ENCODE measurements around the gene BTLA. TPM values are rescaled to one million over a fixed set of nuclear protein-coding genes. Genes with fewer than 3 reads are reported as not detected.
A peak's percentile ranks its signal among the peaks of the same experiment; 100 is the strongest.
"Not testable (repeated sequence)": the region's sequence is repeated elsewhere in the genome, so short reads cannot be mapped to it uniquely, and the experiment has no call there.

The BTLA gene
- total RNA-seq, 2 experiments from 2014 or later: 21.0 to 21.7 TPM

GRCh38 chr3:112512320-112512719 lies 13.0 kb upstream of the BTLA start:
- CTCF ChIA-PET: interaction anchor here (1.1 to 2.0 kb wide), 3 partner anchors 9 to 188 kb away, joined by 3 to 6 read pairs (median 4); no protein-coding TSS in a partner anchor
- Mint-ChIP-seq H3K27ac (no peak overlapping the region), H3K4me1 (peaks cover 15% of the 10 kb centered on the region), H3K9me3 (ENCODE audit: low read depth) (peaks cover 6% of the 10 kb centered on the region), H3K27me3 (no peaks in the 10 kb centered on the region), H3K4me3 (no peak overlapping the region), H3K36me3 (ENCODE audit: low read depth) (peaks cover 2% of the 10 kb centered on the region)
- no peak for ATAC-seq
- intact Hi-C loops (cut with DNase I, micrococcal nuclease): loop anchor here in 1 of 2 experiments (10.0 kb wide), 1 partner anchor 48 kb away; no protein-coding TSS in a partner anchor
- POLR2A ChIA-PET: no interaction called here
- DNase-seq: no peak

- no peak for ATAC-seq
- Mint-ChIP-seq H3K27ac (no peak overlapping the region), H3K27me3 (no peaks in the 10 kb centered on the region), H3K36me3 (ENCODE audit: low read depth) (peaks cover 2% of the 10 kb centered on the region), H3K4me1 (peaks cover 29% of the 10 kb centered on the region), H3K9me3 (ENCODE audit: low read depth) (peaks cover 6% of the 10 kb centered on the region), H3K4me3 (no peak overlapping the region)
- ChIA-PET POLR2A (no interaction called here), CTCF (interaction anchor here (0.8 to 1.6 kb wide), 2 partner anchors 10 to 175 kb away, joined by 3 to 4 read pairs; partner anchors contain the start of genes BTLA and CD200)
- no peak for DNase-seq
- intact Hi-C loops (cut with DNase I, micrococcal nuclease): no loop called here
Observed at GRCh38 chr3:112508860-112509259, 9.6 kb upstream of the BTLA start.

- Mint-ChIP-seq H3K27me3 (no peaks in the 10 kb centered on the region), H3K4me1 (peaks cover 35% of the 10 kb centered on the region), H3K9me3 (ENCODE audit: low read depth) (peaks cover 6% of the 10 kb centered on the region), H3K4me3 (no peak overlapping the region), H3K27ac (peak overlapping the region; percentile 12), H3K36me3 (ENCODE audit: low read depth) (peaks cover 2% of the 10 kb centered on the region)
- POLR2A ChIA-PET: no interaction called here
- ATAC-seq (no peak), DNase-seq (no peak)
- intact Hi-C loops (cut with DNase I, micrococcal nuclease): no loop called here
- CTCF ChIA-PET: interaction anchor here (0.8 to 1.6 kb wide), 2 partner anchors 9 to 175 kb away, joined by 3 to 4 read pairs; partner anchors contain the start of genes BTLA and CD200
Observed at GRCh38 chr3:112508261-112508660, 9.0 kb upstream of the BTLA start.

DNA sequence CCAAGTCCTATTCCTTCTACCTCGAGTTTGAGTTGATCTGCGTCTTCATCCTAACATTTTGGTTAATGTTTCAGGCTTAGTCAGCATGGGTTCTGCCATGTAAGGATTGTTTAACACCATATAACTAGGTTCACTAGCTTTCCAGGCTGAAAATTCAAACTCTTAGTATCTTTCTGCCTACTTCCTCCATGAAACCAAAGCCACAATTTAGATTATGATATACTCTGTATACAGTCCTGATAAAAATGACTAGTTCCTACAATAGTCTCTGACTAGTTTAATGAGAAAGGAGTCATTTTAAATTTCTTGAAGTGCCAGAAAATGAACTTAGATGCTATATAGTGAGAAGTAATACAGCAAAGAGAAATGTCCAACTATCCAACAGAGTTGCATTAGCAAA lies 6.6 kb upstream of the BTLA start:
- Mint-ChIP-seq H3K4me3 (no peak overlapping the region), H3K9me3 (ENCODE audit: low read depth) (no peaks in the 10 kb centered on the region), H3K4me1 (peaks cover 44% of the 10 kb centered on the region), H3K36me3 (ENCODE audit: low read depth) (no peaks in the 10 kb centered on the region), H3K27ac (no peak overlapping the region), H3K27me3 (no peaks in the 10 kb centered on the region)
- intact Hi-C loops (cut with DNase I, micrococcal nuclease): no loop called here
- ChIA-PET CTCF (interaction anchor here (0.7 to 2.2 kb wide), 3 partner anchors 8 to 167 kb away, joined by 3 to 6 read pairs (median 4); no protein-coding TSS in a partner anchor), POLR2A (no interaction called here)
- DNase-seq: no peak
- ATAC-seq: peak; percentile 59

DNA sequence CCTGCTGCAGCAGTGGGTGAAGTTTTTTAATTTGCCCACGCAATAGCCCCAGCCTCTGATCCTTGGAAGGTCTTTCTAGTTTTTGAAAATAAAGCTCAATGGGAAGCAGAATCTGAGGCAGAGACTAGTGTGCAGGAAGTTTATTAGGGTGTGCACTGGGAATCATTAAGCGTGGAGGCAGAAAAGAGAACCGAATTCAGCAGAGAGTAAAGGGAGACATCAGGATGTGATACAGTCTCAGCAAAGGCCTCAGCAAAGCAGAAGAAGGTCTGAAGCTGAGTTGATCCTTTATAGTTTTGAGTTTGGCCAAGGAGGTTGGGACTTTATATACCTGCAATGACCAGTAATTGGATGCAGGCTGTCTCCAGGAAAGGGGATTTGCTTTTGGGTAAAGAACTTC lies 4.9 kb upstream of the BTLA start:
- peaks cover 4% of the 10 kb centered on the region for H3K36me3 Mint-ChIP-seq (ENCODE audit: low read depth)
- ChIA-PET CTCF (interaction anchor here (0.6 to 1.4 kb wide), 6 partner anchors 9 to 392 kb away, joined by 3 to 6 read pairs (median 3); no protein-coding TSS in a partner anchor), POLR2A (no interaction called here)
- H3K27me3 Mint-ChIP-seq: no peaks in the 10 kb centered on the region
- H3K9me3 Mint-ChIP-seq (ENCODE audit: low read depth): no peaks in the 10 kb centered on the region
- H3K4me3 Mint-ChIP-seq: no peak overlapping the region
- peaks cover 60% of the 10 kb centered on the region for H3K4me1 Mint-ChIP-seq
- no peak overlapping the region for H3K27ac Mint-ChIP-seq
- intact Hi-C loops (cut with DNase I, micrococcal nuclease): no loop called here
- ATAC-seq (no peak), DNase-seq (no peak)

- H3K27ac Mint-ChIP-seq: no peak overlapping the region
Observed at GRCh38 chr3:112503304-112503972, 4.2 kb upstream of the BTLA start.

GRCh38 chr3:112500621-112501020 lies 1.3 kb upstream of the BTLA start:
- CTCF ChIA-PET: interaction anchor here (0.7 to 2.7 kb wide), 11 partner anchors 9 to 363 kb away, joined by 3 to 12 read pairs (median 5); partner anchors contain the start of genes CD200 and SLC9C1
- Mint-ChIP-seq H3K36me3 (ENCODE audit: low read depth) (peaks cover 24% of the 10 kb centered on the region), H3K27me3 (no peaks in the 10 kb centered on the region), H3K27ac (peak overlapping the region; percentile 100), H3K4me1 (peaks cover 47% of the 10 kb centered on the region), H3K9me3 (ENCODE audit: low read depth) (no peaks in the 10 kb centered on the region), H3K4me3 (no peak overlapping the region)
- DNase-seq (no peak), ATAC-seq (no peak)
- intact Hi-C loops (cut with DNase I, micrococcal nuclease): no loop called here
- POLR2A ChIA-PET: interaction anchor here (0.6 kb wide), 1 partner anchor 17 kb away, joined by 5 read pairs; no protein-coding TSS in a partner anchor

More at GRCh38 chr3:112503304-112503972, 4.2 kb upstream of the BTLA start:
- ChIA-PET POLR2A (no interaction called here), CTCF (interaction anchor here (0.6 to 1.4 kb wide), 8 partner anchors 8 to 392 kb away, joined by 3 to 6 read pairs (median 3); no protein-coding TSS in a partner anchor)
- no peaks in the 10 kb centered on the region for H3K9me3 Mint-ChIP-seq (ENCODE audit: low read depth)
- ATAC-seq (peak; percentile 68), DNase-seq (no peak)
- peaks cover 58% of the 10 kb centered on the region for H3K4me1 Mint-ChIP-seq
- H3K4me3 Mint-ChIP-seq: no peak overlapping the region
- peaks cover 7% of the 10 kb centered on the region for H3K36me3 Mint-ChIP-seq (ENCODE audit: low read depth)
- H3K27me3 Mint-ChIP-seq: no peaks in the 10 kb centered on the region
- intact Hi-C loops (cut with DNase I, micrococcal nuclease): no loop called here

DNA sequence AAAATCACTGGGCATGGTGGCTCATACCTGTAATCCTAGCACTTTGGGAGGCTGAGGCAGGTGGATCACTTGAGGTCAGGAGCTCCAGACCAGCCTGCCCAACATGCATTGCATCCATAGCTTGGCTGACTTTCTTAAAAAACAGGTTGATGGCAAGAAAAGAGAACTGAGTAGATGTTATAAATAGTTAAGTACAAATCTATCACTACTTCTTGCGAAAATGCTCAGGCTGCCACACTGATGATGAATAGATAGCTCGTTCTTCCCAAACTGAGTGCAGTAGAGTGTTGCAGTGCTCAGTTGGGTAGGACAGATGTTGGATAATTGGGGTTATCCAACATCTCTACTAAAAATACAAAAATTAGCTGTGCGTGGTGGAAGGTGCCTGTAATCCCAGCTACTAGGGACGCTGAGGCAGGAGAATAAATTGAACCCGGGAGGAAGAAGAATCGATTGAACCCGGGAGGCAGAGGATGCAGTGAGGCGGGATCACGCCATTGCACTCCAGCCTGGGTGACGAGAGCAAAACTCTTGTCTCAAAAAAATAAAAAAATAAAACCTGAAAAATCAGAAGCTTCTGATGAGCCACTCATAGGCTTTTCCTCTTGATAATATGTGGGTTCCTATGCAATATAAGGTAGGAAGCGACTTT lies 1.2 kb downstream of the BTLA start:
- peak overlapping the region; percentile 100 for H3K27ac Mint-ChIP-seq
- peaks cover 41% of the 10 kb centered on the region for H3K36me3 Mint-ChIP-seq (ENCODE audit: low read depth)
- DNase-seq: peak; percentile 51
- ChIA-PET CTCF (interaction anchor here (0.6 to 2.1 kb wide), 12 partner anchors 8 to 359 kb away, joined by 3 to 6 read pairs (median 4); partner anchors contain the start of gene SLC9C1), POLR2A (interaction anchor here (1.3 to 1.5 kb wide), 2 partner anchors 8 to 369 kb away, joined by 3 read pairs; no protein-coding TSS in a partner anchor)
- intact Hi-C loops (cut with DNase I, micrococcal nuclease): loop anchor here (1.0 to 10.0 kb wide), 2 partner anchors 21 to 903 kb away; partner anchors contain the start of gene ZBED2 (in 1 of the 2)
- peaks cover 4% of the 10 kb centered on the region for H3K9me3 Mint-ChIP-seq (ENCODE audit: low read depth)
- H3K4me1 Mint-ChIP-seq: peaks cover 53% of the 10 kb centered on the region
- peak; percentile 28 for ATAC-seq
- H3K4me3 Mint-ChIP-seq: peak overlapping the region; percentile 97
- H3K27me3 Mint-ChIP-seq: no peaks in the 10 kb centered on the region

- ChIA-PET POLR2A (interaction anchor here (0.6 kb wide), 1 partner anchor 517 kb away, joined by 7 read pairs; no protein-coding TSS in a partner anchor), CTCF (interaction anchor here (1.3 to 1.8 kb wide), 3 partner anchors 9 to 11 kb away, joined by 3 to 6 read pairs (median 3); no protein-coding TSS in a partner anchor)
- Mint-ChIP-seq H3K9me3 (ENCODE audit: low read depth) (peaks cover 4% of the 10 kb centered on the region), H3K4me1 (peaks cover 64% of the 10 kb centered on the region), H3K36me3 (ENCODE audit: low read depth) (peaks cover 45% of the 10 kb centered on the region), H3K27ac (peak overlapping the region; percentile 92), H3K27me3 (no peaks in the 10 kb centered on the region), H3K4me3 (peak overlapping the region; percentile 97)
- DNase-seq (no peak), ATAC-seq (no peak)
- intact Hi-C loops (cut with DNase I, micrococcal nuclease): loop anchor here in 1 of 2 experiments (10.0 kb wide), 1 partner anchor 902 kb away; the partner anchor contains the start of gene ZBED2
Observed at GRCh38 chr3:112496366-112497067, 2.8 kb downstream of the BTLA start.

- Mint-ChIP-seq H3K4me1 (peaks cover 67% of the 10 kb centered on the region), H3K27ac (peak overlapping the region; percentile 61), H3K4me3 (peak overlapping the region; percentile 40), H3K36me3 (ENCODE audit: low read depth) (peaks cover 49% of the 10 kb centered on the region)
- CTCF ChIA-PET: interaction anchor here (1.2 to 1.4 kb wide), 2 partner anchors 9 to 20 kb away, joined by 4 to 6 read pairs; no protein-coding TSS in a partner anchor
- intact Hi-C loops (cut with DNase I, micrococcal nuclease): loop anchor here in 1 of 2 experiments (10.0 kb wide), 1 partner anchor 900 kb away; the partner anchor contains the start of gene ZBED2
- DNase-seq; H3K27me3 Mint-ChIP-seq; H3K9me3 Mint-ChIP-seq (ENCODE audit: low read depth); ATAC-seq; POLR2A ChIA-PET: not testable (repeated sequence)
Observed at GRCh38 chr3:112494448-112494767, 4.9 kb downstream of the BTLA start.

All from activated CD4-positive, alpha-beta T cell treated with anti-CD3 and anti-CD28 coated beads for 36 hours (primary cell).